Caki2 (cell line): ENCODE measurements around the gene ATL2. TPM values are rescaled to one million over a fixed set of nuclear protein-coding genes. Genes with fewer than 3 reads are reported as not detected.

Experiments
- total RNA-seq: library from RNA; depleted of rRNA; stranded (reverse); fragments of >200 nt; shearing (Covaris generic); gene quantifications from 2 replicates; pipeline ENCODE4 v1.2.3, GENCODE V29; 2014; ENCODE audit warnings: low replicate concordance; rRNA removed

Gene ATL2
- total RNA-seq, 1 experiment from 2014 or later: 65.8 TPM

Other genes with a start within 250 kb of the ATL2 start
- gene HNRNPLL, start 225.7 kb upstream of the ATL2 start, total RNA-seq: 9.8 and 37.1 TPM in 2 replicates